Measurements from ENCODE around the gene PTCH1.

The PTCH1 gene

GRCh38 chr9:95516734-95517558, at the start of gene PTCH1:
TSS of gene PTCH1 (minus strand) at chr9:95516971.
- no peak for DNase-seq (ENCODE audit: low spot score)

DNA sequence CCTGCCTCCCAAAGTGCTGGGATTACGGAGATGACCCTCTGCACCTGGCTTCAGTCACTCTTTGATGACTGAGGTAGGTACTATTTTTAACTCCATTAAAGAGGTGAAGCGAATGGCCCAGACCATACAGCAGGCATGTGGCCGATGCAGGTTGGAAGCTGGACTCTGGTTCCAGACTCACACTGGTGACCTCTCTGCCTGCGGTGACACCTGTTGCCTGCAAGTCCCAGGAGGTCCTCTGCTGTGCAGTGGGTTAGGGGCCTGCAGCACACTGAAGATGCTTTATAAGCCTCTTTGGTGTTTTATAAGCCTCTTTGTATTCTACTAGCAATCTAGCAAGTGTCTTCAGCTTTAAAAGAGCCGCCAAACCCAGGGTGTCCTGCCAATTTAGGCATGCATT, 49.2 kb upstream of the PTCH1 start:
- DNase-seq (ENCODE audit: low spot score) = no peak

DNA sequence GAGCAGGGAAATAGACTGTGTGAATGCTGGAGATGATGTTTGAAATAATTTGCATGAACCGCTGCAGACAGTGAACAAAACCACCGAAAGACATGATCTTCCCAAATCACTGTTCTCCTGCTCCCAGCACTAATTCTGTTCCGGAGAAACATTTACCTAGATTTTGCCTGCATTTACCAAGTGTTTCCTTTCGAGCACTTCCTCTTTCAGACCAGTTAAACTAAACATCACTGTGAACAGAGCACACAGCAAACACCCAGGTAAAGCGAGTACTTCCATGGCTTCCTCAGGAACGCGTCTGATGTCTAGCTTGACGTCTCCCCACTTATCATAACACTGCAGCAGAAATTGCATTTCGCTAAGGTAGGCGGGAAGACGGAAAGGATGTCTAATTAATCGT, 45.1 kb upstream of the PTCH1 start:
- DNase-seq (ENCODE audit: low spot score) = no peak

DNA sequence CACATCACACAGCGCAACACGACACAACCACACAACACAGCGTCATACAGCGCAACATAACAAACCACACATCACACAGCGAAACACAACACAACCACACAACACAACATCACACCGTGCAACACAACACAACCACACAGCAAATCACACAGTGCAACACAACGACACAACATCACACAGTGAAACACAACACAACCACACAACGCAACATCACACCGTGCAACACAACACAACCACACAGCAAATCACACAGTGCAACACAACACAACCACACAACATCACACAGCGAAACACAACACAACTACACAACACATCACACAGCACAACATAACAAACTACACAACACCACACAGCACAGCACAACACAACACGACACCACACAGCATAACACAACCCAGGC, 40.4 kb upstream of the PTCH1 start:
- DNase-seq (ENCODE audit: low spot score) = no peak

DNA sequence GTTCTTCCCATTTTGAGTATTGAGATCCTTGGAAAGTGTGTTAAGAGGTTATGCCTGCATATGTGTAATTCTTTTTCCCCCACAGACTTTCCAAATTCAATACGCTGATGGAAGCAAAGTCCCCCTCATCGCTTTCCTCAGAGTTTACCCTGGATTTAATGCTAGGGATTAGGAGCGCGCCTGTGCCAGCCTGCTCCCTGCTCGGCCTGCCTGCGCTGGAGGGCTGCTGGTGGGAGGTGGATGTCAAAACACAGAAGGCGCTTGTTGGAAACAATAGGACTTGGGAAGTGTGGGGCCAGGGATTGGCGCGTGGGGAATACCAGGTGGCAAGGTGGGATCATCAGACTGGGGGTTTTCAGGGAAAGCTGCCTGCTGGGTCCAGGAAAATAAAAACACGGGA, 39.8 kb upstream of the PTCH1 start:
- DNase-seq (ENCODE audit: low spot score) = no peak

DNA sequence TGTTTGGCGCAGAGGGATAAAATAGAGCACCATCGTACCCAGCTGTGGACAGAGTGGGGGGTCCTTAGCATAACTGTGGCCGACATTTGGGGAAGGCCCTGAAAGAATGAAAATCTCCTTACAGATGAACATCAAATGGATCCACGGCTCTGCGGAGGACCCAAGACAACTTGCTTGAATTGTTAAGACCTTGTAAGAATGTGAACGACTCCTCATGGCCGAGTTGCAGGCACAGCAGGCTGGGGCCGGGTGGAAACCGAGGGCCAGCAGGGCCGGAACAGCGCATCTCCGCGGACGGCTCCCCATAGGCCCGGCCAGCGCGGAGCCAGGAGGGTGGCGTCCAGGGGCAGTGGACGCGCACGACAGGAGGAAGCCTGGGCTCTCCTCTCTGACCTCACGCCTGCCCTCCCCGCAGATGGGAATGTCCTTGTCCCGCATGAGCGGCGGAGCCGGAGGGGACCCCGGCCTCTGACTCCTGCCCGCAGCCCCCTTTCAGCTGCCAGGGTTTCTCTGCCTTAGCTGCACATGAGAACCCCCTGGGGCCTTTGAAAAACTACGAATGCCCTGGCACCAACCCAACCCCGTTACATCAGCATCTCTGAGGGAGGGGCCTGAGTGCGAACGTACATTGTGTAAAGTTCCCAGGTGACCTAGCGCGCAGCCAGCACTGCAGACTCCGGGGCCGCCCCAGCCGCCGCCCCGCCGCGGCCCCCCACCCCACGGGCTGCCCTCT, 36.2 kb upstream of the PTCH1 start:
- DNase-seq (ENCODE audit: low spot score) = no peak

DNA sequence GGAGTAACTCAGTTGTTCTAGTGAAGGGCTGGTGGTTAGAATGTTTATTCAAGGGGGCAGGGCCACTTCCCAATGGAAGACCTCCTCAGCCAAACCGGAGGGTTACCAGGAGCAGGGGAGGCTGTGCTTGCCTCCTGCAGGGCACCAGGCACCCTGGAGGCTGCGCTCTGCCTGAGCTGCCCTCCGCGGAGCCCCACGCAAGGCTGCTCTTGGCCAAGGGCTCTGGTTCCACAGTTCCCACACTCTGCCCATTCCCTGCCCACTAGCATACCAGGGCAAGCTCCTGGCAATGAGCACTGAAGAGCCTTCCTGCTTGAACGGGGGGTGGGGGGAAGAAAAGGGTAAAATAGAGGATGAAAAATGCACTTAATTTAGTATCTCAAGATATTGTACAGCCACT, 35.5 kb upstream of the PTCH1 start:
- no peak for DNase-seq (ENCODE audit: low spot score)

DNA sequence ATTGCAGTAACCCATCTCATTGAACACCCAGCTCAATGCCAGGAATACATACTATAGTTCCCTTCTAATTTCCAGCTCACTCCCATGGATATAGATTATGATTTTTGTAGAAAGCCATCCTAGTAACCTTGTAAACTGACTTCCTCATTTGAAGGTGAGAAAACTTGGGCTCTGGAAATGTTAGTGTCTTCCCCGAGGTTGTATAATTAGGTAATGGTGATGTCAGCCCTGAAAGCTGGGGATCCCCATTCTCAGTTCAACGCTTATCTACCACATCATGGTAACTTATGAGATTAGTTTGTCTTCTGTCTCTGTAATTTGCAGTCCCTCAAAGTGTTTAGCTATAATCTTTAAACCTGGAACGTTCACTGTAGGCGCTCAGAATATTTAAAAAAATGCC, 34.6 kb upstream of the PTCH1 start:
- DNase-seq (ENCODE audit: low spot score) = no peak

- no peak for DNase-seq (ENCODE audit: low spot score)
These were observed 29.2 kb upstream of the PTCH1 start for GRCh38 chr9:95545831-95546567.

DNA sequence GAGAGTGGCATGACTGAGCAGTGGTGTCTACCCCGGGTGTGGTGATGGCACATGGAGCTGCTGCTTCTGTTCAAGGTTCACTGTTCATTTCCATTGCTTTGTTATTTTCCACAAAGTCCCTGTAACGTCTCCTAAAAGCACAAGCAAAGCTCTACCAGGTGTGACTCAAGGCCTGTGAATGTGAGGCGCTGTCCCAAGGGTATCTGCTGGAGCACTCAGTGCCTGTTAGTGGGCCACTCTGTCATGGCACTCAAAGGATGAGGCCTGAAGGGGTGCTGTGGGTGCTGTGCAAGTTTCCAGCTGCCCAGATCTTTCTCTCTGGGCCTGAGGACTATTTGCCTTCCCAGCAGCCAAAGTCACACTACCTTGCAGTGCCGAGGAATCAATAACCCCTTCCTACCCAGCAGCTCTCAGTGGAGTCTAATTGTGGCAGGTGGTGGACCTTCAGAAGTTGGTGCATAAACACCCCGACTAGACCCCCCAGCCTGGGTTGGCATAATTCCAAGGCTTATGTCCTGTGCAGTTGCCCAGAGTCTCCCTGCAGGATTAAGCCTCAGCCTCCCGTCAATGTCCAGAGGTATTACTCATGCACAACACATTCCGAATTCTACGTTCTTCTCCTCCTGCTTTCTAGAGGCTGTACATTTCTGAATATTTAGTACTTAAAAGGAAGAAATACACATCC, 17.4 kb upstream of the PTCH1 start:
- DNase-seq (ENCODE audit: low spot score) = no peak

DNA sequence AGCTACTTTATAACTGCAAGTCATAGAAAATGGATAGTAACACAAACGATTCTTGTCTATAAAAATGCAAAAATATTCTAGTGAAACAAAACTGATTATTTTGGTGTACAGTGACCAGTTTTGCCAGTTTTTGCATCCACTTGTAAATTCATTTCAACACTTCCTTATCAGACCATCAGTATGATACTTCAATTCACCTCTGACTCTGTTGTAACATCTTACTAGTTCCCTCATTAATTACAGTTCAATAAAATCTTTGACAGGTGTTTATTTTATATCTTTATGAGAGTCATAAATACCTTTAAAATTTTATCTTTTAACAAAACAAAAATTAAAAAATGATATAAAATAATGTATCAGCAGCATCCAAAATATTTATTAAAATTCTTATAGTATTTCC, 13.1 kb upstream of the PTCH1 start:
- DNase-seq (ENCODE audit: low spot score) = no peak

DNA sequence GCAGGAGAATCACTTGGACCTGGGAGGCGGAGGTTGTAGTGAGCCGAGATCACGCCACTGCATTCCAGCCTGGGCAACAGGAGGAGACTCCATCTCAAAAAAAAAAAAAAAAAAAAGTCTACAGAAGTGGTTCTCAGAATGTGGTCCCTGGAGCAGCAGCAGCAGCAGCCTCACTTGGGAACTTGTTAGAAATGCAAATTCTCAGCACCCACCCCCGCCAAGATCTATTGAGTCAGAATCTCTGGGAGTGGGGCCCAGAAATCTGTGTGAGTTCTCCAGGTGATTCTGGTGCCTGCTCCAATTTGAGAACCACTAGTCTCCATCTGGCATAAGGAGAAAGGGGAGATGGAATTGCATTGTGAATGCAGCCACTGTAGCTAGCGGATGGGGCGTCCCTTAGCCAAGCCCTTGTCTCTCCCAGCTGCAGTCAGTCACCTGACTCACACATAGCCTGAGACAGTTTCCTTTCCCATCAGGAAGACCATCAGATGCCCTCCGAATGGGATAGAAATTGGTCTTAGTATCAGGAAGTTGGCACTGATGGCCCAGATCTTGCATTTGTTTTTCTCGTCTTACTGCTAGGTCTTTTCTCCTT, 12.2 kb upstream of the PTCH1 start:
- no peak for DNase-seq (ENCODE audit: low spot score)

DNA sequence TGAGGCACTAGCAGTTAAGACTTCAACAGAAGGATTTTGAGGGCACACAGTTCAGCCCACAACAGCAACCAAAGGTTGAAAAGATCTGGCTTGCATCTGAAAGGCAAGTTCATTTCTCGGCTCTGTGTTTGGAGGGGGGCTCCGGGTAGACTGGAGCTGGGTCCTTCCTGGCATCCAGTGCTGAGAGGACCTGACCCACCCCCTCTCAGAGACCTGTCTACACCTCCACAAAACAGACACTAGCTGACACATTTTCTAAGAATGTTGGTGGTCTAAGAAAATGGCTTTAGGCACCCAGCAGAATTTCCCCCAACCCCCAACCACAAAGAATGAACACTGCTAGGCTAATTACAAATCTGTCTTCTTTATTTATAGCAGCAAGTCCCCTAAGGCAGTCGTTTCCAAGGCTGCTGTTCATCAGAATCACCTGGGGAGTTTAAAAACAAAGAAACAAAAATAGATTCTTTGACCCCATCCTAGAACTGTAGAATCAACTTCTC, 6.2 kb upstream of the PTCH1 start:
- DNase-seq (ENCODE audit: low spot score) = no peak

DNA sequence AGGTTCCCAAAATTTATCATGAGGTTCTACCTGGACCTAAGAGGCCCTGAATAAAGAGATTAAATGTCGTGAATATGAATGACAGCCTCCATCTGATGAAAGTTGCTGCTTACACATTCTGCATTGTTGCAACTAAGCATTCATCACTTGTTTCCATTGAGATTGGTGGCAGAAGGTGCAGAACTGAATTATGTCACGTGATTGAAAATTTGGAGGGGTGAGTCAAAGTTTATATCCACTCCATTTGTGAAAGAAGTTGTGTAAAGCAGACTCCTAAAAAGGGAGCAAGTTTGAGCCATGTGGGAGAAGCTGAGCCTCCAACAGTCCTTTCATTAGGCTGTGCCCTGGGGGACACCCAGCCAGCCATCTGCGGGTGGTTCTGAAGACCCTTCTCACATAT, 4.9 kb upstream of the PTCH1 start:
- DNase-seq (ENCODE audit: low spot score) = no peak

DNA sequence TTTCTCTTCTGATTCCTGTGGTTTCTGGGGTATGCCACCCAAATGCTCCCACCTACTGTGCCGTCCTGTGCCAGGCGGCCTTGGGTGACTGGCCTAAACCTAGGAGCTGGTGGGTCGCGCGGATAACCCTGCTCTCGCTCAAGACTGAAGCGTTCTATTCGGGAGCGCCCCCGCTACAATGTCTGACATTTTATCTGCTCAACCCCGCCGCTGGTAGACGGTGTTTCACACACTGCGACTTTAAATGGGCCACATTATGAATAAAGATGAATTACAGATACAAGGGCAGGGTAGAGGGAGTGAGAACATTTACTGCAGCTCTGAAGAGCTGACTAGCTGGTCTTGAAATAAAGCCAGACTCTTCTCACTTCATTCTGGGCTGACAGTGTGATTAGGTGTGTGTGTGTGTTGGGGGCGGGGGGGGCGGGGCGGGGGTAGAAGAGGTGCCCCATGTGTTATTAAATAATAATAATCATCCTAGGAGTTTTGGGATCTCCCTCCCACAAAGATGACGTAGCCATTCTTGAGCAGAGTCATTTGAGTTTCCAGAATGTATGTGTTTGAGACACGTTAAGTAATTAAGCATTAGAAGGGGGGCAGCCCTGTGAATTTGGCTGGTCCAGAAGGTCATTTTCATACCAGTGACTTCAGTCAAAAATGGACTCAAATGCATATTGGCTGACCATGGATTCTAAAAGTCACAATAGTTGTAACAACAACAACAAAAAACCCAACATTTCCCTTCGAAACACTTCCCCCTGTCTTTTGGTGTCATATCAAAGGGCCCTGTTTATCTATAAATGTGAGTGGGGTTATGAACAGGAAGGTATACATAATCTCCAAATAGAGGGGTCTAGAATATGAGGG, 1.0 kb upstream of the PTCH1 start:
- no peak for DNase-seq (ENCODE audit: low spot score)

DNA sequence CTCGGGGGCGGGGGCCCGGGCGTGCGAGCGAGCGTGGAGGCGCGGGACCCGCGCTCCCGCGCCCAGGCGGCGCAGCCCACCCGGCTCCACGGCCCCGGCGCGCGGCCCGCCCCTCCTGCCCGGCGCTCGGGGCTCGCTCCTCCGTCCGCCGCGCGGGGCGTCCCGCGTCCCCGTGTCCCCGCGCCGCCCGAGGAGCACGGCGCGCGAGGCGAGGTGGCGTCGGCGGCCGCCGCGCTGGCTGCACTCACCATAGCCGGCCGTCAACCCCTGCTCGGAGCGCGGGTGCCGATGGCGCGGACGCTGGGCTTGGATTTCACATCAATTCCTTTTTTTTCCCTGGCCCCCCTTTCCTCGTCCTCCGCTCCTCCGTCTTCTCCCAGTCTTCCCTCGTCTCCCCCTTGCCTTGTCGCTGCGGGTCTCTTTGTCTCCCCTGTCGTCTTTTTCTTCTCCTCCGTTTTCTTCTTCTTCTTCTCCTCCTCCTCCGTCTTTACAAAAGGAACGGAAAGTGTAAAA, 494 bp downstream of the PTCH1 start:
- DNase-seq (ENCODE audit: low spot score) = no peak

- DNase-seq (ENCODE audit: low spot score) = no peak
These were observed 1.3 kb downstream of the PTCH1 start for GRCh38 chr9:95515272-95516113.

GRCh38 chr9:95514342-95514741, 2.4 kb downstream of the PTCH1 start:
- no peak for DNase-seq (ENCODE audit: low spot score)

DNA sequence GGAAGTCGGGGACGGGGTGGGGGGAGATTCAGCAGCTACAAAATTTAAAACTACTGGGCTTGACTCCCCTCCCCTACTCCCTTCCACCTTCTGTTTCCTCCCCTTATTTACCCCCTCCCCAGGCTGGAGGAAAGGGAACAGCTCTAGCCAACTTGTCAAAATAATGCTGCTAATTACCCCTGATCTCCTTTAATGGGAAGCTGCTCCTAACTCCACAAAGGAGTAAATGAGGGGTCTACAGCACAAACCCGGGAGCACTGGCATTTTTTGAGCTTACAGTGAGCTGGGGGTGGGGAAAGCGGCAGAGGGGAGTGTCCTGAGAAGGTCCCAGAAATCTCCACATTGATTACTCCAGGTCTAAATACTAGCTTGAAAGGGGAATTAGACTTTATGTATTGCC, 3.1 kb downstream of the PTCH1 start:
- DNase-seq (ENCODE audit: low spot score) = no peak

GRCh38 chr9:95512709-95513095, 4.1 kb downstream of the PTCH1 start:
- no peak for DNase-seq (ENCODE audit: low spot score)
